ENCODE results near the gene SERPINE2.
A peak's percentile ranks its signal among the peaks of the same experiment; 100 is the strongest.

Gene SERPINE2

GRCh38 chr2:224039080-224039769 lies at the start of gene SERPINE2:
Gene SERPINE2 (minus strand): TSS chr2:224039286. CDS start chr2:224001900, 37,386 bp downstream.
- DNase-seq, result peak; percentile 59

- peak; percentile 82 for DNase-seq
These were observed 47.3 kb upstream of the SERPINE2 start for GRCh38 chr2:224086226-224086914.

- no peak for DNase-seq
These were observed 46.7 kb upstream of the SERPINE2 start for GRCh38 chr2:224085811-224086210.

GRCh38 chr2:224085246-224085645 lies 46.2 kb upstream of the SERPINE2 start:
- peak; percentile 21 for DNase-seq

GRCh38 chr2:224084266-224084892 lies 45.3 kb upstream of the SERPINE2 start:
- no peak for DNase-seq

- DNase-seq, result no peak
These were observed 44.6 kb upstream of the SERPINE2 start for GRCh38 chr2:224083638-224084037.

- no peak for DNase-seq
These were observed 39.6 kb upstream of the SERPINE2 start for GRCh38 chr2:224078656-224079055.

GRCh38 chr2:224077773-224078507 lies 38.9 kb upstream of the SERPINE2 start:
- no peak for DNase-seq

GRCh38 chr2:224075588-224075987 lies 36.5 kb upstream of the SERPINE2 start:
- no peak for DNase-seq

GRCh38 chr2:224073676-224074075 lies 34.6 kb upstream of the SERPINE2 start:
- DNase-seq, result no peak

- no peak for DNase-seq
These were observed 33.6 kb upstream of the SERPINE2 start for GRCh38 chr2:224072541-224073188.

GRCh38 chr2:224069172-224069571 lies 30.1 kb upstream of the SERPINE2 start:
- DNase-seq, result no peak

- no peak for DNase-seq
These were observed 24.2 kb upstream of the SERPINE2 start for GRCh38 chr2:224063298-224063648.

- no peak for DNase-seq
These were observed 23.6 kb upstream of the SERPINE2 start for GRCh38 chr2:224062481-224063297.

GRCh38 chr2:224060783-224061482 lies 21.8 kb upstream of the SERPINE2 start:
- no peak for DNase-seq

- DNase-seq, result no peak
These were observed 20.1 kb upstream of the SERPINE2 start for GRCh38 chr2:224059178-224059577.

- DNase-seq, result no peak
These were observed 19.1 kb upstream of the SERPINE2 start for GRCh38 chr2:224058048-224058775.

GRCh38 chr2:224056889-224057288 lies 17.8 kb upstream of the SERPINE2 start:
- DNase-seq, result no peak

- no peak for DNase-seq
These were observed 16.0 kb upstream of the SERPINE2 start for GRCh38 chr2:224055101-224055500.

- no peak for DNase-seq
These were observed 7.7 kb upstream of the SERPINE2 start for GRCh38 chr2:224046752-224047151.
